Ishikawa (cell line): ENCODE data around the gene FAM222A.

ENCODE experiments used
- CREB1 ChIP-seq: IDR thresholded peaks from 2 replicates; pipeline ENCODE4 v1.6.1; 2012; ENCODE audit warnings: low read depth
- EGR1 ChIP-seq: IDR thresholded peaks from 2 replicates; pipeline ENCODE4 v1.6.1; 2012
- EP300 ChIP-seq: IDR thresholded peaks from 2 replicates; pipeline ENCODE4 v1.6.1; 2012; ENCODE audit warnings: borderline replicate concordance
- NFIC ChIP-seq: IDR thresholded peaks from 2 replicates; pipeline ENCODE4 v1.6.1; 2012
- RAD21 ChIP-seq: IDR thresholded peaks from 2 replicates; pipeline ENCODE4 v1.6.1; 2012; ENCODE audit warnings: low read depth
- TAF1 ChIP-seq: IDR thresholded peaks from 2 replicates; pipeline ENCODE4 v1.6.1; 2012; ENCODE audit warnings: low read depth, mild to moderate bottlenecking
- TCF12 ChIP-seq: IDR thresholded peaks from 2 replicates; pipeline ENCODE4 v1.6.1; 2012; ENCODE audit warnings: low read depth
- TEAD4 ChIP-seq: IDR thresholded peaks from 2 replicates; pipeline ENCODE4 v1.6.1; 2012
- YY1 ChIP-seq: IDR thresholded peaks from 2 replicates; pipeline ENCODE4 v1.6.1; 2012; ENCODE audit warnings: low read depth
- ZBTB7A ChIP-seq: IDR thresholded peaks from 2 replicates; pipeline ENCODE4 v1.6.1; 2012; ENCODE audit warnings: low read depth
- TF ChIP-seq, protein P1 (sequence below): IDR thresholded peaks from 2 replicates; pipeline ENCODE4 v1.6.1; 2012
- TF ChIP-seq, protein P2 (sequence below): IDR thresholded peaks from 2 replicates; pipeline ENCODE4 v1.6.1; 2012; ENCODE audit warnings: low read depth, mild to moderate bottlenecking
- TF ChIP-seq, protein P3 (sequence below): IDR thresholded peaks from 2 replicates; pipeline ENCODE4 v1.6.1; 2012

DNA sequence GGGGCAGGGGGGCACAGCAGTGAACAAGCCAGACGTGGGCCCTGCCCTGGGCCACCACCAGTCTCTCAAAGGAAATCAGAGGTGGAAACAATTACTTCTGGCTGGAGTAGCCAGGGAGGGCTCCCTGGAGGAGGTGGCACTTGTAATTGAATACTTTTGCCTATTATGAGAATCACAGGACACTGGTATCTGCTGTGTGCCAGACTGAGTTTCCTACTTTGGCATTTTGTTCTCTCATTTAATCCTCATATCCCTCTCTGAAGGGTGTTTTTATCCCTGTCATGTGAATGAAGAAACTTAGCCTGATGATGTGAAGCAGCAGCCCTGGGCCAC, 7.2 kb downstream of the FAM222A start:
- TF ChIP-seq YY1 (no peak), EP300 (no peak), TAF1 (no peak), ZBTB7A (no peak), EGR1 (no peak), TEAD4 (no peak), TCF12 (no peak), RAD21 (no peak), CREB1 (no peak), NFIC (no peak)
- TF ChIP-seq, protein P1, sequence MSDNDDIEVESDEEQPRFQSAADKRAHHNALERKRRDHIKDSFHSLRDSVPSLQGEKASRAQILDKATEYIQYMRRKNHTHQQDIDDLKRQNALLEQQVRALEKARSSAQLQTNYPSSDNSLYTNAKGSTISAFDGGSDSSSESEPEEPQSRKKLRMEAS = no peak
- TF ChIP-seq, protein P2, sequence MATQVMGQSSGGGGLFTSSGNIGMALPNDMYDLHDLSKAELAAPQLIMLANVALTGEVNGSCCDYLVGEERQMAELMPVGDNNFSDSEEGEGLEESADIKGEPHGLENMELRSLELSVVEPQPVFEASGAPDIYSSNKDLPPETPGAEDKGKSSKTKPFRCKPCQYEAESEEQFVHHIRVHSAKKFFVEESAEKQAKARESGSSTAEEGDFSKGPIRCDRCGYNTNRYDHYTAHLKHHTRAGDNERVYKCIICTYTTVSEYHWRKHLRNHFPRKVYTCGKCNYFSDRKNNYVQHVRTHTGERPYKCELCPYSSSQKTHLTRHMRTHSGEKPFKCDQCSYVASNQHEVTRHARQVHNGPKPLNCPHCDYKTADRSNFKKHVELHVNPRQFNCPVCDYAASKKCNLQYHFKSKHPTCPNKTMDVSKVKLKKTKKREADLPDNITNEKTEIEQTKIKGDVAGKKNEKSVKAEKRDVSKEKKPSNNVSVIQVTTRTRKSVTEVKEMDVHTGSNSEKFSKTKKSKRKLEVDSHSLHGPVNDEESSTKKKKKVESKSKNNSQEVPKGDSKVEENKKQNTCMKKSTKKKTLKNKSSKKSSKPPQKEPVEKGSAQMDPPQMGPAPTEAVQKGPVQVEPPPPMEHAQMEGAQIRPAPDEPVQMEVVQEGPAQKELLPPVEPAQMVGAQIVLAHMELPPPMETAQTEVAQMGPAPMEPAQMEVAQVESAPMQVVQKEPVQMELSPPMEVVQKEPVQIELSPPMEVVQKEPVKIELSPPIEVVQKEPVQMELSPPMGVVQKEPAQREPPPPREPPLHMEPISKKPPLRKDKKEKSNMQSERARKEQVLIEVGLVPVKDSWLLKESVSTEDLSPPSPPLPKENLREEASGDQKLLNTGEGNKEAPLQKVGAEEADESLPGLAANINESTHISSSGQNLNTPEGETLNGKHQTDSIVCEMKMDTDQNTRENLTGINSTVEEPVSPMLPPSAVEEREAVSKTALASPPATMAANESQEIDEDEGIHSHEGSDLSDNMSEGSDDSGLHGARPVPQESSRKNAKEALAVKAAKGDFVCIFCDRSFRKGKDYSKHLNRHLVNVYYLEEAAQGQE = no peak
- TF ChIP-seq, protein P3, sequence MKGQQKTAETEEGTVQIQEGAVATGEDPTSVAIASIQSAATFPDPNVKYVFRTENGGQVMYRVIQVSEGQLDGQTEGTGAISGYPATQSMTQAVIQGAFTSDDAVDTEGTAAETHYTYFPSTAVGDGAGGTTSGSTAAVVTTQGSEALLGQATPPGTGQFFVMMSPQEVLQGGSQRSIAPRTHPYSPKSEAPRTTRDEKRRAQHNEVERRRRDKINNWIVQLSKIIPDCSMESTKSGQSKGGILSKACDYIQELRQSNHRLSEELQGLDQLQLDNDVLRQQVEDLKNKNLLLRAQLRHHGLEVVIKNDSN = no peak
